ENCODE data around the gene GAB1.

GAB1 gene

GRCh38 chr4:143363332-143363731, 26.7 kb downstream of the GAB1 start:
- ATAC-seq, result no peak
- TF ChIP-seq SNAI2 (CRISPR knock-in tag; IDR thresholded peaks at IDR 0.05) (no peak), ZFP3 (CRISPR knock-in tag; IDR thresholded peaks at IDR 0.05) (no peak), BACH2 (CRISPR knock-in tag; IDR thresholded peaks at IDR 0.05; ENCODE audit: borderline replicate concordance) (no peak), ZNF565 (CRISPR knock-in tag; conservative IDR thresholded peaks at IDR 0.05; ENCODE audit: low read depth) (no peak), ARNTL (CRISPR knock-in tag; IDR thresholded peaks at IDR 0.05; ENCODE audit: borderline replicate concordance, low read depth) (no peak), PPARA (CRISPR knock-in tag; IDR thresholded peaks at IDR 0.05; ENCODE audit: borderline replicate concordance) (no peak), ZFP30 (CRISPR knock-in tag; IDR thresholded peaks at IDR 0.05) (no peak), RARB (CRISPR knock-in tag; IDR thresholded peaks at IDR 0.05) (no peak), ISL1 (CRISPR knock-in tag; IDR thresholded peaks at IDR 0.05) (no peak)
- TF ChIP-seq, protein P1, sequence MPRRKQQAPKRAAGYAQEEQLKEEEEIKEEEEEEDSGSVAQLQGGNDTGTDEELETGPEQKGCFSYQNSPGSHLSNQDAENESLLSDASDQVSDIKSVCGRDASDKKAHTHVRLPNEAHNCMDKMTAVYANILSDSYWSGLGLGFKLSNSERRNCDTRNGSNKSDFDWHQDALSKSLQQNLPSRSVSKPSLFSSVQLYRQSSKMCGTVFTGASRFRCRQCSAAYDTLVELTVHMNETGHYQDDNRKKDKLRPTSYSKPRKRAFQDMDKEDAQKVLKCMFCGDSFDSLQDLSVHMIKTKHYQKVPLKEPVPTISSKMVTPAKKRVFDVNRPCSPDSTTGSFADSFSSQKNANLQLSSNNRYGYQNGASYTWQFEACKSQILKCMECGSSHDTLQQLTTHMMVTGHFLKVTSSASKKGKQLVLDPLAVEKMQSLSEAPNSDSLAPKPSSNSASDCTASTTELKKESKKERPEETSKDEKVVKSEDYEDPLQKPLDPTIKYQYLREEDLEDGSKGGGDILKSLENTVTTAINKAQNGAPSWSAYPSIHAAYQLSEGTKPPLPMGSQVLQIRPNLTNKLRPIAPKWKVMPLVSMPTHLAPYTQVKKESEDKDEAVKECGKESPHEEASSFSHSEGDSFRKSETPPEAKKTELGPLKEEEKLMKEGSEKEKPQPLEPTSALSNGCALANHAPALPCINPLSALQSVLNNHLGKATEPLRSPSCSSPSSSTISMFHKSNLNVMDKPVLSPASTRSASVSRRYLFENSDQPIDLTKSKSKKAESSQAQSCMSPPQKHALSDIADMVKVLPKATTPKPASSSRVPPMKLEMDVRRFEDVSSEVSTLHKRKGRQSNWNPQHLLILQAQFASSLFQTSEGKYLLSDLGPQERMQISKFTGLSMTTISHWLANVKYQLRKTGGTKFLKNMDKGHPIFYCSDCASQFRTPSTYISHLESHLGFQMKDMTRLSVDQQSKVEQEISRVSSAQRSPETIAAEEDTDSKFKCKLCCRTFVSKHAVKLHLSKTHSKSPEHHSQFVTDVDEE (CRISPR knock-in tag; IDR thresholded peaks at IDR 0.05), result no peak

DNA sequence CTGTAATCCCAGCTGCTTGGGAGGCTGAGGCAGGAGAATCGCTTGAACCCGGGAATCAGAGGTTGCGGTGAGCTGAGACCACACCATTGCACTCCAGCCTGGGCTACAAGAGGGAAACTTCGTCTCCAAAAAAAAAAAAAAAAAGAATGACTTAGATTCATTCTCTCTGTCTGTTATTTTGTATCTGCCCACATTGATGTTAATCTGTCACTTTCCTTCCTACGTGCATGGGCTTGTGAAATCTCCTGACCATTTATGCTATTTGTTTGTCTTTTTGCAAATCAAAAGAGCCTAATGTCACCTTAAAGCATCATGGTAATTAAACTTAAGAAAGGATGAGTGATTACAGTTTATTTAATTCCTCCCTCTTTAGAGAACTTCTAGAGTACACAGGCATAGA, 27.4 kb downstream of the GAB1 start:
- no peak for ATAC-seq
- TF ChIP-seq, protein P2, sequence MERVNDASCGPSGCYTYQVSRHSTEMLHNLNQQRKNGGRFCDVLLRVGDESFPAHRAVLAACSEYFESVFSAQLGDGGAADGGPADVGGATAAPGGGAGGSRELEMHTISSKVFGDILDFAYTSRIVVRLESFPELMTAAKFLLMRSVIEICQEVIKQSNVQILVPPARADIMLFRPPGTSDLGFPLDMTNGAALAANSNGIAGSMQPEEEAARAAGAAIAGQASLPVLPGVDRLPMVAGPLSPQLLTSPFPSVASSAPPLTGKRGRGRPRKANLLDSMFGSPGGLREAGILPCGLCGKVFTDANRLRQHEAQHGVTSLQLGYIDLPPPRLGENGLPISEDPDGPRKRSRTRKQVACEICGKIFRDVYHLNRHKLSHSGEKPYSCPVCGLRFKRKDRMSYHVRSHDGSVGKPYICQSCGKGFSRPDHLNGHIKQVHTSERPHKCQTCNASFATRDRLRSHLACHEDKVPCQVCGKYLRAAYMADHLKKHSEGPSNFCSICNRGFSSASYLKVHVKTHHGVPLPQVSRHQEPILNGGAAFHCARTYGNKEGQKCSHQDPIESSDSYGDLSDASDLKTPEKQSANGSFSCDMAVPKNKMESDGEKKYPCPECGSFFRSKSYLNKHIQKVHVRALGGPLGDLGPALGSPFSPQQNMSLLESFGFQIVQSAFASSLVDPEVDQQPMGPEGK (CRISPR knock-in tag; IDR thresholded peaks at IDR 0.05; ENCODE audit: borderline replicate concordance), result no peak
- TF ChIP-seq ZFP30 (CRISPR knock-in tag; IDR thresholded peaks at IDR 0.05) (no peak), TOX (CRISPR knock-in tag; IDR thresholded peaks at IDR 0.05; ENCODE audit: borderline replicate concordance) (no peak), ZC3H10 (CRISPR knock-in tag; IDR thresholded peaks at IDR 0.05) (no peak), GLIS3 (CRISPR knock-in tag; IDR thresholded peaks at IDR 0.05) (no peak), ESRRG (CRISPR knock-in tag; IDR thresholded peaks at IDR 0.05) (no peak), ZFP3 (CRISPR knock-in tag; IDR thresholded peaks at IDR 0.05) (no peak), ZNF70 (CRISPR knock-in tag; IDR thresholded peaks at IDR 0.05) (no peak), BACH2 (CRISPR knock-in tag; IDR thresholded peaks at IDR 0.05; ENCODE audit: borderline replicate concordance) (no peak), RARB (CRISPR knock-in tag; IDR thresholded peaks at IDR 0.05) (no peak), ZNF8 (CRISPR knock-in tag; IDR thresholded peaks at IDR 0.05) (no peak), ARNTL (CRISPR knock-in tag; IDR thresholded peaks at IDR 0.05; ENCODE audit: borderline replicate concordance, low read depth) (no peak), CSDC2 (CRISPR knock-in tag; IDR thresholded peaks at IDR 0.05) (no peak), ZNF565 (CRISPR knock-in tag; conservative IDR thresholded peaks at IDR 0.05; ENCODE audit: low read depth) (no peak), ISL1 (CRISPR knock-in tag; IDR thresholded peaks at IDR 0.05) (no peak), CREB5 (CRISPR knock-in tag; IDR thresholded peaks at IDR 0.05; ENCODE audit: low read depth) (no peak)
- TF ChIP-seq, protein P3, sequence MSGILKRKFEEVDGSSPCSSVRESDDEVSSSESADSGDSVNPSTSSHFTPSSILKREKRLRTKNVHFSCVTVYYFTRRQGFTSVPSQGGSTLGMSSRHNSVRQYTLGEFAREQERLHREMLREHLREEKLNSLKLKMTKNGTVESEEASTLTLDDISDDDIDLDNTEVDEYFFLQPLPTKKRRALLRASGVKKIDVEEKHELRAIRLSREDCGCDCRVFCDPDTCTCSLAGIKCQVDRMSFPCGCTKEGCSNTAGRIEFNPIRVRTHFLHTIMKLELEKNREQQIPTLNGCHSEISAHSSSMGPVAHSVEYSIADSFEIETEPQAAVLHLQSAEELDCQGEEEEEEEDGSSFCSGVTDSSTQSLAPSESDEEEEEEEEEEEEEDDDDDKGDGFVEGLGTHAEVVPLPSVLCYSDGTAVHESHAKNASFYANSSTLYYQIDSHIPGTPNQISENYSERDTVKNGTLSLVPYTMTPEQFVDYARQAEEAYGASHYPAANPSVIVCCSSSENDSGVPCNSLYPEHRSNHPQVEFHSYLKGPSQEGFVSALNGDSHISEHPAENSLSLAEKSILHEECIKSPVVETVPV (CRISPR knock-in tag; IDR thresholded peaks at IDR 0.05), result no peak

DNA sequence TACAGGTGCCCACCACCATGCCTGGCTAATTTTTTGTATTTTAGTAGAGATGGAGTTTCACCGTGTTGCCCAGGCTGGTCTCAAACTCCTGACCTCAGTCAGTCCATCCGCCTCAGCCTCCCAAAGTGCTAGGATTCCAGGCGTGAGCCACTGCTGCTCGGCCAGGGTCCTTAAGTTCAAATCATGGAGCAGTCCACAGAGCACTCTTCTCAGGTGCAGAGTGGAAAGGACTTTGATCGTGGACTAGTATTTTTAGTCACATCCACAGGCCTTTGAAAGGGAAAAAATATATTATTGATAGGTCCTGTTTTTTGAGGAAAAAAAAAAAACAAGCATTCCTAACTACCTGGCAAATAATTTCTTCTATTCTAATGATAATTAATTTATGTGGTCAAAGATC, 31.2 kb downstream of the GAB1 start:
- no peak for ATAC-seq
- no peak for TF ChIP-seq ZNF70 (CRISPR knock-in tag; IDR thresholded peaks at IDR 0.05)
- no peak for TF ChIP-seq CSDC2 (CRISPR knock-in tag; IDR thresholded peaks at IDR 0.05)
- TF ChIP-seq RARB (CRISPR knock-in tag; IDR thresholded peaks at IDR 0.05), result no peak
- no peak for TF ChIP-seq OSR1 (CRISPR knock-in tag; IDR thresholded peaks at IDR 0.05)
- TF ChIP-seq ZC3H10 (CRISPR knock-in tag; IDR thresholded peaks at IDR 0.05), result no peak
- TF ChIP-seq ZFP30 (CRISPR knock-in tag; IDR thresholded peaks at IDR 0.05), result no peak
- TF ChIP-seq BACH2 (CRISPR knock-in tag; IDR thresholded peaks at IDR 0.05; ENCODE audit: borderline replicate concordance), result no peak
- no peak for TF ChIP-seq ARNTL (CRISPR knock-in tag; IDR thresholded peaks at IDR 0.05; ENCODE audit: borderline replicate concordance, low read depth)
- TF ChIP-seq TOX (CRISPR knock-in tag; IDR thresholded peaks at IDR 0.05; ENCODE audit: borderline replicate concordance), result no peak
- no peak for TF ChIP-seq ZFP3 (CRISPR knock-in tag; IDR thresholded peaks at IDR 0.05)
- TF ChIP-seq, protein P1 (CRISPR knock-in tag; IDR thresholded peaks at IDR 0.05), result no peak
- TF ChIP-seq CREB5 (CRISPR knock-in tag; IDR thresholded peaks at IDR 0.05; ENCODE audit: low read depth), result no peak
- TF ChIP-seq, protein P2 (CRISPR knock-in tag; IDR thresholded peaks at IDR 0.05; ENCODE audit: borderline replicate concordance), result no peak
